GM23338 (cell line): ENCODE data around the gene KRT15. TPM values are rescaled to one million over a fixed set of nuclear protein-coding genes. Genes with fewer than 3 reads are reported as not detected.

Source experiments
- ATAC-seq: fragments of 200-7000 bp; cut with Tn5 transposase; 3 replicates; pipeline ENCODE4 v1.9.1; 2020
- DNase-seq: peaks from one replicate; pipeline ENCODE4 v3.0.0-alpha.2; 2015; ENCODE audit warnings: low spot score
- H2AFZ ChIP-seq: fragments of 200-600 bp; sonication (generic); 2 replicates; pipeline ENCODE4 v1.8.0; 2016; ENCODE audit warnings: antibody characterized with exemption, mild to moderate bottlenecking, moderate library complexity
- H3F3A ChIP-seq: fragments of 200-600 bp; sonication (generic); replicated peaks from 2 replicates; pipeline ENCODE4 v1.8.0; 2017; ENCODE audit warnings: antibody characterized with exemption, mixed run types, low read depth
- H3K27ac ChIP-seq: fragments of 200-600 bp; sonication (generic); 2 replicates; pipeline ENCODE4 v1.6.1; 2016; ENCODE audit warnings: low read depth
- H3K27me3 ChIP-seq: fragments of 200-600 bp; sonication (generic); 2 replicates; pipeline ENCODE4 v1.8.0; 2016; ENCODE audit warnings: mild to moderate bottlenecking, mixed run types, moderate library complexity; ENCODE audit not compliant: insufficient read depth
- H3K36me3 ChIP-seq: fragments of 200-600 bp; sonication (generic); 2 replicates; pipeline ENCODE4 v1.8.0; 2016; ENCODE audit warnings: mild to moderate bottlenecking; ENCODE audit not compliant: insufficient read depth
- H3K4me1 ChIP-seq: fragments of 200-600 bp; sonication (generic); 2 replicates; pipeline ENCODE4 v1.8.0; 2016; ENCODE audit warnings: mild to moderate bottlenecking, moderate library complexity; ENCODE audit not compliant: insufficient read depth
- H3K4me2 ChIP-seq: fragments of 200-600 bp; sonication (generic); 2 replicates; pipeline ENCODE4 v1.7.1; 2017; ENCODE audit warnings: mixed run types
- H3K4me3 ChIP-seq: fragments of 200-600 bp; sonication (generic); 2 replicates; pipeline ENCODE4 v1.6.1; 2016; ENCODE audit warnings: mixed run types
- H3K79me2 ChIP-seq: fragments of 200-600 bp; sonication (generic); replicated peaks from 2 replicates; pipeline ENCODE4 v1.8.0; 2017; ENCODE audit warnings: mild to moderate bottlenecking; ENCODE audit not compliant: insufficient read depth
- H3K9me2 ChIP-seq: fragments of 200-600 bp; sonication (generic); 2 replicates; pipeline ENCODE4 v1.8.0; 2017; ENCODE audit not compliant: insufficient read depth
- H4K20me1 ChIP-seq: fragments of 200-600 bp; sonication (generic); replicated peaks from 2 replicates; pipeline ENCODE4 v1.8.0; 2017; ENCODE audit warnings: mild to moderate bottlenecking; ENCODE audit not compliant: insufficient read depth
- H3K27ac Mint-ChIP-seq: 2 replicates; pipeline ENCODE4 v1.8.0; 2020; ENCODE audit warnings: inconsistent platforms, mild to moderate bottlenecking, moderate library complexity, mixed read lengths
- H3K27me3 Mint-ChIP-seq: 3 replicates; pipeline ENCODE4 v1.8.0; 2022; ENCODE audit warnings: low read depth, mild to moderate bottlenecking, moderate library complexity, mixed read lengths, inconsistent platforms; ENCODE audit not compliant: insufficient read depth, poor library complexity
- H3K36me3 Mint-ChIP-seq: 3 replicates; pipeline ENCODE4 v1.8.0; 2021; ENCODE audit warnings: low read depth, mild to moderate bottlenecking, inconsistent platforms, moderate library complexity, mixed read lengths
- H3K4me1 Mint-ChIP-seq: 3 replicates; pipeline ENCODE4 v1.8.0; 2020; ENCODE audit warnings: mild to moderate bottlenecking, inconsistent platforms, mixed read lengths
- H3K4me3 Mint-ChIP-seq: 3 replicates; pipeline ENCODE4 v1.8.0; 2021; ENCODE audit warnings: moderate library complexity, mild to moderate bottlenecking, inconsistent platforms, mixed read lengths
- H3K9me3 Mint-ChIP-seq: 3 replicates; pipeline ENCODE4 v1.8.0; 2020; ENCODE audit warnings: moderate library complexity, mild to moderate bottlenecking, inconsistent platforms, mixed read lengths
- CREB1 ChIP-seq: fragments of 250-450 bp; sonication (Bioruptor Pico); IDR thresholded peaks from 2 replicates; pipeline ENCODE4 v1.5.0; 2020; ENCODE audit warnings: low read depth, mild to moderate bottlenecking, moderate library complexity
- CTCF ChIP-seq, 2 experiments: fragments of 200-600 bp in 1 of 2; sonication (generic) in 1 of 2; conservative IDR thresholded peaks; 2 replicates each; pipeline versions ENCODE4 v1.5.1 to v1.6.1; 2016 to 2017; ENCODE audit warnings: antibody characterized with exemption in 2 of 2, low read depth in 2 of 2, mild to moderate bottlenecking in 2 of 2, moderate library complexity in 1 of 2
- EZH2phosphoT487 ChIP-seq: fragments of 200-600 bp; sonication (generic); IDR thresholded peaks from one replicate; pipeline ENCODE4 v1.8.1; 2018; ENCODE audit warnings: antibody characterized with exemption; ENCODE audit not compliant: unreplicated experiment
- JUNB ChIP-seq: IDR thresholded peaks from one replicate; pipeline ENCODE4 v1.6.1; 2016; ENCODE audit warnings: antibody characterized with exemption; ENCODE audit not compliant: unreplicated experiment
- POLR2AphosphoS5 ChIP-seq: IDR thresholded peaks from 2 replicates; pipeline ENCODE4 v1.6.1; 2016; ENCODE audit warnings: antibody characterized with exemption, low read depth
- STAT1 ChIP-seq: IDR thresholded peaks from one replicate; pipeline ENCODE4 v1.6.1; 2016; ENCODE audit warnings: antibody characterized with exemption; ENCODE audit not compliant: unreplicated experiment
- ZNF114 ChIP-seq: fragments of 250-450 bp; sonication (Bioruptor Pico); IDR thresholded peaks from 2 replicates; pipeline ENCODE4 v1.5.0; 2020; ENCODE audit warnings: mild to moderate bottlenecking, moderate library complexity
- ZNF331 ChIP-seq: fragments of 250-450 bp; sonication (Bioruptor Pico); IDR thresholded peaks from 2 replicates; pipeline ENCODE4 v1.5.0; 2020; ENCODE audit warnings: low read depth, mild to moderate bottlenecking, moderate library complexity
- ZNF462 ChIP-seq: fragments of 250-450 bp; sonication (Bioruptor Pico); IDR thresholded peaks from 2 replicates; pipeline ENCODE4 v1.5.0; 2020; ENCODE audit warnings: mild to moderate bottlenecking, moderate library complexity
- polyA plus RNA-seq: library from polyadenylated mRNA; unstranded; fragments of >200 nt; fragmentation: Nextera tagmentation; extraction: Ambion mirVana; gene quantifications from 2 replicates; pipeline ENCODE4 v1.2.1, GENCODE V29; 2016
- total RNA-seq: library from RNA; depleted of rRNA; stranded (reverse); fragments of >200 nt; shearing (Covaris generic); gene quantifications from 2 replicates; pipeline ENCODE4 v1.2.3, GENCODE V29; 2014

Gene KRT15
- total and polyA plus RNA-seq, 2 experiments from 2014 or later = 0.03 TPM; not detected in 1

- peaks cover 17% of the 10 kb centered on the region for H3K4me1 ChIP-seq
- 0 out of 2 replicates have a peak, but pooled peaks cover 9% of the 10 kb centered on the region for H3K36me3 ChIP-seq
- H3K27ac ChIP-seq = no peak overlapping the region
- no peak overlapping the region for H3K4me3 Mint-ChIP-seq
- no peaks in the 10 kb centered on the region for H3K9me2 ChIP-seq
- peaks cover 9% of the 10 kb centered on the region; the same call in 1 of the 2 replicates for H4K20me1 ChIP-seq
- no peak overlapping the region for H3K4me2 ChIP-seq
- H3K79me2 ChIP-seq = peaks cover 11% of the 10 kb centered on the region
- H3K9me3 Mint-ChIP-seq = no peaks in the 10 kb centered on the region; the same call in 2 of the 3 replicates
- TF ChIP-seq CTCF (conservative IDR thresholded peaks at IDR 0.05; ENCODE audit: low read depth in 2 of 2) = no peak
- TF ChIP-seq JUNB = no peak
- TF ChIP-seq CREB1 (CRISPR knock-in tag) = no peak
- TF ChIP-seq ZNF114 (CRISPR knock-in tag) = no peak
- no peak for TF ChIP-seq ZNF331
- no peak for TF ChIP-seq POLR2AphosphoS5
- no peak for TF ChIP-seq ZNF462 (CRISPR knock-in tag)
- TF ChIP-seq EZH2phosphoT487 = no peak
- TF ChIP-seq STAT1 = no peak
- H3K27me3 ChIP-seq = no peaks in the 10 kb centered on the region
- H3F3A ChIP-seq = 0 out of 2 replicates have a peak, but pooled peaks cover 4% of the 10 kb centered on the region
- H3K27me3 Mint-ChIP-seq = peaks cover 20% of the 10 kb centered on the region
- DNase-seq (no peak), ATAC-seq (no peak)
- H2AFZ ChIP-seq = no peak overlapping the region
- H3K27ac Mint-ChIP-seq = no peak overlapping the region
- H3K4me1 Mint-ChIP-seq = peaks cover 36% of the 10 kb centered on the region
- H3K36me3 Mint-ChIP-seq = peaks cover 40% of the 10 kb centered on the region
- H3K4me3 ChIP-seq = no peak overlapping the region
Measured at GRCh38 chr17:41523787-41524186, 5.1 kb upstream of the KRT15 start.
